GM13977 (cell line): ENCODE data around the gene LRRC4C.

Source experiments
- DNase-seq: peaks from one replicate; pipeline ENCODE4 v3.0.0; 2012; ENCODE audit warnings: low spot score
- CTCF ChIP-seq: IDR thresholded peaks from 2 replicates; pipeline ENCODE4 v1.5.1; 2012; ENCODE audit warnings: mild to moderate bottlenecking, control low read depth; ENCODE audit not compliant: insufficient read depth; ENCODE audit errors: extremely low read depth, missing control alignments
- in situ Hi-C: fragments of 300-500 bp; cut with MboI; formaldehyde crosslinking; loops from one replicate; pipeline ENCODE4 v1.12.0; 2022; ENCODE audit warnings: low sequenced_read_pairs, low pct_unique_long_range_greater_than_20kb, mixed read lengths, inconsistent platforms; ENCODE audit not compliant: unreplicated experiment

The LRRC4C gene

GRCh38 chr11:40162901-40163883 lies 1296.3 kb downstream of the LRRC4C start:
- in situ Hi-C loops, result no loop called here
- DNase-seq, result no peak
- no peak for TF ChIP-seq CTCF

- in situ Hi-C loops, result no loop called here
- TF ChIP-seq CTCF, result no peak
- DNase-seq, result no peak
Measured at GRCh38 chr11:40161854-40162410, 1297.5 kb downstream of the LRRC4C start.

- no peak for DNase-seq
- TF ChIP-seq CTCF, result no peak
- in situ Hi-C loops, result no loop called here
Measured at GRCh38 chr11:40160418-40160817, 1299.0 kb downstream of the LRRC4C start.

GRCh38 chr11:40149721-40150120 lies 1309.7 kb downstream of the LRRC4C start:
- in situ Hi-C loops, result no loop called here

GRCh38 chr11:40140560-40140959 lies 1318.9 kb downstream of the LRRC4C start:
- in situ Hi-C loops, result no loop called here
- TF ChIP-seq CTCF, result no peak
- no peak for DNase-seq

More at GRCh38 chr11:40149721-40150120, 1309.7 kb downstream of the LRRC4C start:
- no peak for DNase-seq
- TF ChIP-seq CTCF, result no peak

GRCh38 chr11:40139536-40139935 lies 1319.9 kb downstream of the LRRC4C start:
- no peak for TF ChIP-seq CTCF
- no peak for DNase-seq
- in situ Hi-C loops, result no loop called here
